Right lobe of liver (tissue), 6 donors: ENCODE measurements around the gene CDH8. TPM values are rescaled to one million over a fixed set of nuclear protein-coding genes. Genes with fewer than 3 reads are reported as not detected.

ENCODE experiments used
- ATAC-seq, 4 donors: fragments of 200-7000 bp; cut with Tn5 transposase; one replicate each; pipeline ENCODE4 v1.9.1; 2020; ENCODE audit warnings: mild to moderate bottlenecking in 4 of 4, moderate library complexity in 4 of 4
- DNase-seq, 3 donors: peaks; one replicate each; pipeline ENCODE4 v3.0.0-alpha.2; 2020
- H3K27ac ChIP-seq, 3 donors: fragments of 200-600 bp; one replicate each; pipeline ENCODE4 v1.8.0; 2022
- H3K27me3 ChIP-seq, 2 donors: fragments of 200-600 bp; one replicate each; pipeline ENCODE4 v1.8.0; 2022
- H3K36me3 ChIP-seq, 4 donors: fragments of 200-600 bp; sonication (generic) in 1 of 4; one replicate each; pipeline versions ENCODE4 v1.5.1 to v1.8.0; 2017 to 2022; ENCODE audit warnings: control low read depth in 1 of 4
- H3K4me1 ChIP-seq, 4 donors: fragments of 200-600 bp; sonication (generic) in 1 of 4; one replicate each; pipeline versions ENCODE4 v1.5.1 to v1.8.0; 2017 to 2022; ENCODE audit warnings: control low read depth in 1 of 4
- H3K4me3 ChIP-seq, 3 donors: fragments of 200-600 bp; one replicate each; pipeline ENCODE4 v1.8.0; 2022
- H3K9me3 ChIP-seq, 4 donors: fragments of 200-600 bp; sonication (generic) in 1 of 4; one replicate each; pipeline versions ENCODE4 v1.5.1 to v1.8.0; 2017 to 2022; ENCODE audit warnings: control low read depth in 1 of 4
- POLR2A ChIP-seq: fragments of 450-650 bp; IDR thresholded peaks from one replicate; pipeline ENCODE4 v1.6.1; 2017; ENCODE audit warnings: antibody characterized with exemption, mild to moderate bottlenecking
- WGBS: methylation state at CpG from one replicate; pipeline ENCODE4 v1.1.6; 2018; ENCODE audit warnings: low coverage, low lambda C conversion rate; ENCODE audit not compliant: insufficient coverage; ENCODE audit errors: missing lambda C conversion rate; 5-methylcytosine and 5-hydroxymethylcytosine counted together
- intact Hi-C, 2 donors: fragments of 100-400 bp; cut with DNase I; formaldehyde crosslinking; loops; one replicate each; pipeline versions ENCODE4 v1.11.2 to v1.14.1; 2022
- total RNA-seq, 6 experiments: library from RNA; depleted of rRNA in 2 of 6; stranded (reverse); fragments of >200 nt in 2 of 6; fragmentation: NEBNext Ultra II Directional in 3 of 6; extraction: Animal tissue kit (Norgen Biotek cat#: 25700) in 3 of 6; gene quantifications; one replicate each; pipeline versions ENCODE4 v1.1.0 to v1.2.4, GENCODE V29; 2016 to 2023
- TF ChIP-seq, protein P1 (sequence below), 4 donors: fragments of 200-600 bp in 3 of 4; fragments of 450-650 bp in 1 of 4; IDR thresholded peaks; one replicate each; pipeline versions ENCODE4 v1.5.1 to v1.8.0; 2016 to 2022; ENCODE audit warnings: antibody characterized with exemption in 4 of 4, mild to moderate bottlenecking in 2 of 4
- donor health status: DM: no; HTN: yes; CAD: no.
- donor health status: DM: no; HTN: no; CAD: no.
- donor health status: DM: no; HTN: no; CAD: no.
- donor health status: DM: no; HTN: yes; CAD: no.
- donor health status: DM: no; HTN: yes; CAD: no.

The CDH8 gene
- total RNA-seq, 6 experiments from 2014 or later, result not detected

DNA sequence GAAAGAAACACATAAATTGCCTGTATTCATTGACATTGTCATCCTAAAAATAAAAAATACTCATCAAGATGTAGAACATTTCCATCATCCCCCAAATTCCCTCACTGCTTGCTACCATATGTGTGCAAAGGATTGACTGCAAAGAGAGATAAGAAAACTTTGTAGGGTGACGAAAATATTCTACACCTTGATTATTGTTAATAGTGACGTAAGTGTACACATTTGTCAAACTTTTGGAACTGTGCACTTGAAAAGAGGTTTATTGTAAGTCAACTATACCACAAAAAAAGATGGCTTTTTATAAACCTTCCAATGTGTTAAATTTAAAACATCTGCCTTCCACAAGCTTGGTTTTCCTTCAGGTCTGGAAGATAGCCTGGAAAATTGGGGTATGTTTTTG is 359.5 kb downstream of the CDH8 start:
- Histone ChIP-seq H3K9me3 (no peaks in the 10 kb centered on the region), H3K27ac (no peak overlapping the region), H3K4me3 (no peak overlapping the region), H3K4me1 (no peaks in the 10 kb centered on the region), H3K36me3 (no peaks in the 10 kb centered on the region), H3K27me3 (no peaks in the 10 kb centered on the region)
- ATAC-seq (no peak), DNase-seq (no peak)
- intact Hi-C loops, result no loop called here
- 68% methylated on average over 2 of the region's 2 CpGs for WGBS
- TF ChIP-seq POLR2A, result no peak
- TF ChIP-seq, protein P1, sequence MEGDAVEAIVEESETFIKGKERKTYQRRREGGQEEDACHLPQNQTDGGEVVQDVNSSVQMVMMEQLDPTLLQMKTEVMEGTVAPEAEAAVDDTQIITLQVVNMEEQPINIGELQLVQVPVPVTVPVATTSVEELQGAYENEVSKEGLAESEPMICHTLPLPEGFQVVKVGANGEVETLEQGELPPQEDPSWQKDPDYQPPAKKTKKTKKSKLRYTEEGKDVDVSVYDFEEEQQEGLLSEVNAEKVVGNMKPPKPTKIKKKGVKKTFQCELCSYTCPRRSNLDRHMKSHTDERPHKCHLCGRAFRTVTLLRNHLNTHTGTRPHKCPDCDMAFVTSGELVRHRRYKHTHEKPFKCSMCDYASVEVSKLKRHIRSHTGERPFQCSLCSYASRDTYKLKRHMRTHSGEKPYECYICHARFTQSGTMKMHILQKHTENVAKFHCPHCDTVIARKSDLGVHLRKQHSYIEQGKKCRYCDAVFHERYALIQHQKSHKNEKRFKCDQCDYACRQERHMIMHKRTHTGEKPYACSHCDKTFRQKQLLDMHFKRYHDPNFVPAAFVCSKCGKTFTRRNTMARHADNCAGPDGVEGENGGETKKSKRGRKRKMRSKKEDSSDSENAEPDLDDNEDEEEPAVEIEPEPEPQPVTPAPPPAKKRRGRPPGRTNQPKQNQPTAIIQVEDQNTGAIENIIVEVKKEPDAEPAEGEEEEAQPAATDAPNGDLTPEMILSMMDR (IDR thresholded peaks at IDR 0.05), result no peak

DNA sequence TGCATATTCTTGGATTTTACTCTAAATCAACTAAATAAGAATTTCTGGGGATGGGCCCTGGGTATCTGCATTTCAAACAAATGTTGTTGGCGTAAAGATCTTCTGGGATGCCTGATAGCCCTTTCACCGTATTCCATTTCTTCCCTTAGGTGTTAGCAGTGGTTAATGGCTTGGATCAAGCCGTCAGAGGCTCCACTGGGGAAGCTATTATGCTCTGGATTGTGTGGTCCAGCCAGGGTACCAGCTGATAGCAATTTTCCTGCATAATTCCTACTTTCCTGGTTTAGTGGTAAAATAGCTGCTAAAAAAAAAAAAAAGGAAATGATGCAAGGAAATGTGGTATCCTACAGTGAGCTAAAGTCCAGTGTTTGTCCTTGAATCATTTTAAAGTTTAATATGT is 365.1 kb downstream of the CDH8 start:
- Histone ChIP-seq H3K4me1 (no peaks in the 10 kb centered on the region), H3K4me3 (no peak overlapping the region), H3K36me3 (no peaks in the 10 kb centered on the region), H3K27ac (no peak overlapping the region), H3K27me3 (no peaks in the 10 kb centered on the region), H3K9me3 (no peaks in the 10 kb centered on the region)
- ATAC-seq (no peak), DNase-seq (no peak)
- 39% methylated on average over 3 of the region's 3 CpGs for WGBS
- intact Hi-C loops, result no loop called here
- TF ChIP-seq, protein P1 (IDR thresholded peaks at IDR 0.05), result no peak
- TF ChIP-seq POLR2A, result no peak

DNA sequence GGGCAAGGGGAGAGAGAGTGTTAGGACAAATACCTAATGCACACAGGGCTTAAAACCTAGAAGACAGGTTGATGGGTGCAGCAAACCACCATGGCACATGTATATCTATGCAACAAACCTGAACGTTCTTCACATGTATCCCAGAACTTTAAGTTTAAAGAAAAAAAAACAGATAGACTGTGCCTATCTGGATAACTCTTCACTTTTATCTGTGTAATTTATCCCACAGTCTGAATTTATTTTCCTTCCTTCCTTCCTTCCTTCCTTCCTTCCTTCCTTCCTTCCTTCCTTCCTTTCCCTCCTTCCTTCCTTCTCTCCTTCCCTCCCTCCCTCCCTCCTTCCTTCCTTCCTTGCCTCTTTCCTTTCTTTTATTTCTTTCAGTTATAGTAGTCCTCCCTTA is 370.7 kb downstream of the CDH8 start:
- no peak for DNase-seq
- WGBS, result 50% methylated on average over 1 of the region's 1 CpG
- Histone ChIP-seq H3K4me3 (no peak overlapping the region), H3K4me1 (no peaks in the 10 kb centered on the region), H3K9me3 (no peaks in the 10 kb centered on the region), H3K27me3 (no peaks in the 10 kb centered on the region), H3K36me3 (no peaks in the 10 kb centered on the region), H3K27ac (no peak overlapping the region)
- ATAC-seq, result no peak
- intact Hi-C loops, result no loop called here
- TF ChIP-seq POLR2A, result no peak
- TF ChIP-seq, protein P1 (IDR thresholded peaks at IDR 0.05), result no peak

DNA sequence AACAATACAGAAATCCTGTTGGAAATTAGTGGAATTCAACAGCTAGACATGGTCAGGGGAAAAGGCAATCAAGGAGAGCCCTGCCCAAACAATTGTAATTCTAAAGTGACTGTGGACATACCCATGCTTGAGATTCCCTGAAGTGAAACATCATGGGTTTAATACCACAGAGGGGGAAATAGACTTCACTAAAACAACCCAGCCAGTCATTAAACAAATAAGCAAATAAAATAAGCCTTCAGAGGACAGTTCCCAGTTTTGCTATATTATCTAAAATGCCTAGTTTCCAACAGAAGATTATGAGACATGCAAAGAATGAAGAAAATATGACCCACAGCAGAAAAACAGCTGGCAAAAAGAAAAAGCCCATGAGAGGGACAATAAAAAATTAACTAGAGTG is 376.3 kb downstream of the CDH8 start:
- Histone ChIP-seq H3K27ac (no peak overlapping the region), H3K4me3 (no peak overlapping the region), H3K9me3 (no peaks in the 10 kb centered on the region), H3K27me3 (no peaks in the 10 kb centered on the region), H3K36me3 (no peaks in the 10 kb centered on the region), H3K4me1 (no peaks in the 10 kb centered on the region)
- intact Hi-C loops, result no loop called here
- TF ChIP-seq POLR2A, result no peak
- TF ChIP-seq, protein P1 (IDR thresholded peaks at IDR 0.05), result no peak
- no peak for DNase-seq
- no peak for ATAC-seq

DNA sequence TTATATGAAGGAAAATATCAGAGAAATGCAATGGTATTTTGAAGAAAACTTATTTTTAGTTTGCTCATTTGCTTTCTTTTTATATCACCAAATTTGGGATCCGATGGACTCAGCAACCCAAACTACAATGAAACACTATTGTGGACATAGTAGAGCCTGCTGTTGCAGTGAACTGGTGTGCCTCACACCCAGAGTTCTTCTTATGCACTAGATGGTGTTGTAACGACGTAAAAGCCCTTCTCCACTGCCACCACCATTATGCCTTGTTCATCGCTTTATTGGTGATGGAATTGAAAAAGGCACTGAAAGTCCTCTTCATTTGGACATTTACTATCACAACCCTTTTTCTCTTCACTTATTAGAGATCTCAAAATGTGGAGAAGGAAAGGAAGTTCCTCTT is 381.3 kb downstream of the CDH8 start:
- no peaks in the 10 kb centered on the region for H3K9me3 ChIP-seq
- no peak for ATAC-seq
- intact Hi-C loops, result no loop called here
- H3K4me1 ChIP-seq, result no peaks in the 10 kb centered on the region
- no peak overlapping the region for H3K4me3 ChIP-seq
- no peaks in the 10 kb centered on the region for H3K27me3 ChIP-seq
- H3K27ac ChIP-seq, result no peak overlapping the region
- TF ChIP-seq, protein P1 (IDR thresholded peaks at IDR 0.05), result no peak
- TF ChIP-seq POLR2A, result no peak
- no peak for DNase-seq
- WGBS, result 64% methylated on average over 4 of the region's 4 CpGs
- no peaks in the 10 kb centered on the region for H3K36me3 ChIP-seq
